ENCODE results near the gene SPIRE1.
A peak's percentile ranks its signal among the peaks of the same experiment; 100 is the strongest.
"Not testable (repeated sequence)": the region's sequence is repeated elsewhere in the genome, so short reads cannot be mapped to it uniquely, and the experiment has no call there.

Gene SPIRE1

GRCh38 chr18:12645751-12646203, 12.1 kb downstream of the SPIRE1 start:
- no peak for DNase-seq

GRCh38 chr18:12645254-12645653, 12.7 kb downstream of the SPIRE1 start:
- DNase-seq: no peak

- not testable (repeated sequence) for DNase-seq
These were observed 14.2 kb downstream of the SPIRE1 start for GRCh38 chr18:12643756-12644155.

DNA sequence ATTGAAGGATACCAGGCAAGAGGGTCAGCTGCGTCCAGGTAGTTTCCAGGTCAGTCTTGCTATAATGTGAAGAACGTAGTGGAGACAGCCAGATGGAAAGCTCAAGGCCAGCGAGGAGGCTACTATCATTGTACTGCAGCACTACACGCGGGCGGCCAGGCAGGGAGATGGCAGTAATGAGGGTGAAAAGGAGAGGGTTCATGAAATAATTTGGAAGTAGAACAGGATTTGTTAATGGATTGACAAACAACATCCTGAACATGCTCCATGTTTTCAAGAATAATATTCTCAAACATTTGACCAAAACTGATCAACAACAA, 17.1 kb downstream of the SPIRE1 start:
- DNase-seq: no peak

DNA sequence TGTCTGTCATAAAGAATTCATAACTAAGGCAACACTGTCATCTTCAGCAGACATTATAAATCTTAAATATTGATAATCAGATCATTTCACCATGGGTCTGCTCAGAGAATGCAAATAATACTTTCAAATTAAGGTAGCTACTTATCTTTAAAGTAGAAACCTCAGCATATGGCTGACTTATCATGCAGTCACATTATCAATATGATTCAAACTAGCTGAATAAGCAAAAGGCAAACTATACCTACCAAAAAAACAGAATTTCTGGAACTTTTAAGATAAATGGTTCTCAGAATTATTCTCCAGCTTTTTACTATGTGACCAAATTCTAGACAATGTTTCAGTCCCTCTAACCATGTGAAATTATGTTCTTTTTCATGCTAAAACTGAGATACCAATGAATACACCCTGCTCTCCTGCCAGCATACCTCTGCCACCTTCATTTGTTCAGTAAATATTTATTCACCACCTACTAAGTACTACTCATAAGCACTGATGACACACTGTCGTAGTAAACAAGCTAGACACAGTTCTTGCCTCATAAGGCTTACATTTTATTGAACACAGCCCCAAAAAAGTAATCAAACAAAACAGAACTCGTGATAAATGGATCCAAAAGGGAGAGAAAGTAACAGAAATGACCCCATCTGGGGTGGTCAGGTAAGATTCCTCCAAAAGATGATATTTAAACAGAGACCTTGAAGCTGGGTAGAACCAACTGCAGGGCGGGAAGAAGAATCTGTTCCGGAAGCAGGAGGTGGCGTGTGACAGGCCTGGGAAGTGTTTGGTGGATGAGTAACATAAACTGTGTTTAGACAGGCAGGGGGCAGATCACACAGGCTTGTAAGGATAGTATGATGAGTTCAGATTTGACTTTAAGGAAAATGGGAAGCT, 17.7 kb downstream of the SPIRE1 start:
- no peak for DNase-seq

- no peak for DNase-seq
These were observed 19.2 kb downstream of the SPIRE1 start for GRCh38 chr18:12638644-12639124.

GRCh38 chr18:12637901-12638643, 19.8 kb downstream of the SPIRE1 start:
- DNase-seq: no peak

DNA sequence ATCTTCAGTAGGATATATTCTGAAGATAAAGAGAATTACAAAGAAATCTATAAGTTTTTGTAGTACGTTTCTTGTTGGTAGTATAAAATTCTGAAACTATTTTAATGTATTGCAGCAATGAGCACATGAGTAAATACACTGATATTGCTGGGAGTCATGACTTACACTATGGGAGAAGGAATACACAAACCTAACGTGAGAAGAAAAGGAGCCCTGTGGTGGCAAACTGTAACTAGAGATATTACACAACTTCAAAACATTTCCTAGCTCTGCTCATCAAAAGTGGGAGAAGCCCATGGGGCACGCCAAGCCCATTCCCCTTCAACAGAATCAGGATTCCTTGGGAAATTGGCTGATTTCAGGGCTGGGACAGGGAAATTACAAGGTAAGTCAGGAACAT, 20.5 kb downstream of the SPIRE1 start:
- no peak for DNase-seq

GRCh38 chr18:12631831-12632477, 26.0 kb downstream of the SPIRE1 start:
- DNase-seq: peak; percentile 13

- DNase-seq: no peak
These were observed 27.8 kb downstream of the SPIRE1 start for GRCh38 chr18:12630136-12630535.

GRCh38 chr18:12628706-12629702, 28.9 kb downstream of the SPIRE1 start:
- DNase-seq: no peak

- not testable (repeated sequence) for DNase-seq
These were observed 30.7 kb downstream of the SPIRE1 start for GRCh38 chr18:12627199-12627598.

GRCh38 chr18:12625241-12625640, 32.7 kb downstream of the SPIRE1 start:
- DNase-seq: peak; percentile 24

DNA sequence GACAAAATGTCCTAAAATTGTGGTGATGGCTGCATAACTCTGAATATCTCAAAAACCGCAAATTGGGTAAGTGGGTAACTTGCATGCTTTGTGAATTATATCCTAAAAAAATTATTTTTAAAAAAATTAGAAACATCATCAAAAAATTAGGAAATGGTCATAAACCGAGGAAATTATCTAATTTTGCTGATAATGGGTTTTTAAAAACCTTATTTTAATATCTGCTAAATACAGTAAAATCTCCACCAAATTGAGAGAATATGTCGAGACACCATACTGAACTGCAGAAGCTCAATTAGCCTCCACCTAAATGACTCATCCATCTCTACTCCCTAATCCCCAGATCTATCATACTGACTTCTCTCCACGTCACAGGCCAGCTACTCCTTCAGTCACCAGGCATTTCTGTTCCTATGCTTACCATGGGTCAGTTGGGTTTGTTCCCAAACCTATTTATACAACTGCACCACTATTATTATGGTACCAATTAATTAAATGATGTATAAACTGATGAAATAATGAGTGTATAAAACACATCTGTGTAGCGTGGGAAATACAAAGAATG, 36.1 kb downstream of the SPIRE1 start:
- no peak for DNase-seq

GRCh38 chr18:12615748-12616147, 42.2 kb downstream of the SPIRE1 start:
- no peak for DNase-seq

DNA sequence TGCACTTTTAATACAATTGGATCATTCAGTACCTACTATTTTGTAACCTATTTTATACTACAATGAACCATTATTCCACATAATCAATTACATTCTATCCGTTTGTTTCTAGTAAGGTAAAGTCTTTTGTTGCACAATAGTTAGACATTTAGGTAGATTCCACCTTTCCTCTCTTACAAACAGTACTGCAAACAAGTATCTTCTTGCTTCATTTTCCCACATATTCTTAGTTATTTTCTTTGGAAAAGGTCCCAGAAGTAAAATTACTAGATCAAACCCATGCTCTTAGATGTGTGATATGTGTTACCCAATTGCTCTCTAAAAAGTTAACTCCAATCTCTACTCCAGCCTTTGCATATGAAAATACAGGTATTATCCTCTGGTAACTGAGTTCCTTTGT, 49.6 kb downstream of the SPIRE1 start:
- no peak for DNase-seq

DNA sequence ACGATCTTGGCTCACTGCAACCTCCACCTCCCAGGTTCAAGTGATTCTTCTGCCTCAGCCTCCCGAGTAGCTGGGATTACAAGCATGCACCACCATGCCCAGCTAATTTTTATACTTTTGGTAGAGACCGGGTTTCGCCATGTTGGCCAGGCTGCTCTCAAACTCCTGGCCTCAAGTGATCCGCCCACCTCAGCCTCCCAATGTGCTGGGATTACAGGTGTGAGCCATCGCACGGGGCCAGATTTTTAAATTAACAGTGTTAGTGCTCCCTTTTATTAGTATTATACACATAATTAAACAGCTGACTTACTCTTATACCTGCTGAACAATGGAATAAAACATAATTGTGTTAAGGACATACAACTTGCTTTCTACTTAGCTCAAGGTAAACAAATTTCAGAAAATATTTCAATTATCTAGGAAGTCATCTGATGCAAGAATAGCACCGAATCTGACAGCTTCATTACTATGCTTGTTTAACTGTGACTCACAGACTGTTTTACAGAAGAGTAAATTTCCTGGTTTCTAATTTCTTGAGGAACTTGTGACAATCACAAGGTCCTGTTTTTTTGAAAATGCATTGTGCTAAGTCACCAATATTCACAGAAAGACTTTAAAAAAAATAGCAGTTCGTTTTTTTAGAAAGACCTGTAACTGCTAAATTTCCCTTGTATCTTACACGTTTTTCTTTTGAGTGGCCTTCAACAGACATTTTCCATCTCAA, 51.2 kb downstream of the SPIRE1 start:
- peak; percentile 70 for DNase-seq

DNA sequence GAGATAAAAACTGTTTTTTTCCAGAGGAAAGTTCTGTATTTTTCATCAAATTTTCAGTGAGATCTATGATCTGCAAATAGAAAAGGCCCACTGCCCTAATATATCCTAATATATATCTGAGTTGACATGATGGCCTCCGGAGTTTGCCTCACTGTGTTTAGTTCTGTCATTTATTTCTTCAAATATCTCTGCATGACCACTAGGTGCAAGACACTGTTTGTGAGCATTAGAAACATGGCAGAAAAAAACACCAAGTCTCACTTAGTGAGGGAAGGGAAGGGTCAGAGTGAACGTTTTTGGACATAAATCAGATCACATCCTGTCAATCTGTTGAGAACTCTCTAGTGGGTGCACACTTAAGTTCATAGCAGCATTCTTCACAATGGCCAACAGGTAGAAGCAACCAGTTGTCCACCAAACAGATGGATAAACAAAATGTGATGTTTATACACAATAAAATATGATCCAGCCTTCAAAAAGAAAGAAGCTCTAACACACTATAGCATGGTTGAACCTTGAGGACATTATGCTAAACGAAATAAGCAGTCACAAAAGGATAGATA, 53.4 kb downstream of the SPIRE1 start:
- no peak for DNase-seq

DNA sequence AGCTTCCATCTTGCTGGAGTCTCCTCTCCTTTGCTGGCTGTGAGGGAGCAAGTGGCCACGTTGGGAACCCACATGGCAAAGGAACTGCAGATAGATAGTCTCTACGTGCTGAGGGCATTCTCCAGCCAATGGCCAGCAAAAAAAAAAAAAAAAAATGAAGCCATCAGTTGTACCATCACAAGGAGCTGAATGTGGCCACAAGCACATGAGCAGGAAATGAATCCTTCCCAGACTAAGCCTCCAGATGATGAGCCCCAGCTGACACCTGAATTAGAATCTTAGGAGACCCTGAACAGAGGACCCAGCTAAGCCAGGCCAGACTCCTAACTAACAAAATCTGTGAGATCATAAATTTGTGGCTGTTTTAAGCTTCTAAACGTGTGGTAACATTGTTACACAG, 57.9 kb downstream of the SPIRE1 start:
- no peak for DNase-seq

- DNase-seq: no peak
These were observed 58.4 kb downstream of the SPIRE1 start for GRCh38 chr18:12599543-12599942.
